NCI-H1436 (cell line): Measurements from ENCODE around the gene TNIP2.
A peak's percentile ranks its signal among the peaks of the same experiment; 100 is the strongest.
"Not testable (repeated sequence)": the region's sequence is repeated elsewhere in the genome, so short reads cannot be mapped to it uniquely, and the experiment has no call there.

Experiments
- DNase-seq: peaks from one replicate; lab custom pipeline; 2025; lab: John Stamatoyannopoulos, UW

TNIP2 gene

DNA sequence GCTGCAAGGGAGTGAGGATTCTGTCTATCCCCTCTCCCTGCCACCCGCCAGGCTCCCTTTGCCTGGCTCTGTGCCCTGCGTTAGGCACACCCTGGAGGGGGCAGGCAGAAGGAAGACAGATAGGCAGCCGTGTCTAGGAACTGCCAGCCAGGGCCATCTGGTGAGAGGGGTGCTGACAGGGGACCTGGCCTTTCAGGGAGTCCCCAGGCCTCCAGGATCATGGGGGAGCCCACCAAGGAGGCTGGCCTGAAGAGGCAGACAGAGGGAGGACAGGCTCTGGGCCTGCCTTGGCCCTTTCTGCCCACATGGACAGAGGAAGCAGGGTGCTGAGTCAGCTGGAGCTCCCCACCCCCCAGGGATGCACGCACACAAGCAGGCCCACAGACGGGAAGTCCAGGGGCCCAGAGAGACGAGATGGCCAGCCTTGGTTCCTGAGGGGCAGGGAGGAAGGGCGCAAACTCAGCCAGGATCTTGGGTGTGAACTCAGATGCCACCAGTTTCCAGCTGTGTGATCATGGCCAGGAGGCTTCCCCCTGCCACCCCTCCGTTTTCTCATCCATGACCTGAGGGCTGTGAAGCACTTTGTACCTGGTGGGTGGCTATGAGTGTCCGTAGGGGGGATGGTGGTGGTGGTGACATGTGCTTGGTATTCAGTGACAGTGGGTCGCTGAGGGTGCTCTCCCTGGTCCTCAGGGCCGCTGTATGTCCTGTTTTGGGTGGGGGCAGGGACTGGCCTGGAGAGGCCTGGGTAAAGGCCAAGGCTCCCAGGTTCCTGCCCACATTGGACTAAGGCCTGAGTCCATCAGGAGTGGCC, 38.6 kb upstream of the TNIP2 start:
- no peak for DNase-seq

DNA sequence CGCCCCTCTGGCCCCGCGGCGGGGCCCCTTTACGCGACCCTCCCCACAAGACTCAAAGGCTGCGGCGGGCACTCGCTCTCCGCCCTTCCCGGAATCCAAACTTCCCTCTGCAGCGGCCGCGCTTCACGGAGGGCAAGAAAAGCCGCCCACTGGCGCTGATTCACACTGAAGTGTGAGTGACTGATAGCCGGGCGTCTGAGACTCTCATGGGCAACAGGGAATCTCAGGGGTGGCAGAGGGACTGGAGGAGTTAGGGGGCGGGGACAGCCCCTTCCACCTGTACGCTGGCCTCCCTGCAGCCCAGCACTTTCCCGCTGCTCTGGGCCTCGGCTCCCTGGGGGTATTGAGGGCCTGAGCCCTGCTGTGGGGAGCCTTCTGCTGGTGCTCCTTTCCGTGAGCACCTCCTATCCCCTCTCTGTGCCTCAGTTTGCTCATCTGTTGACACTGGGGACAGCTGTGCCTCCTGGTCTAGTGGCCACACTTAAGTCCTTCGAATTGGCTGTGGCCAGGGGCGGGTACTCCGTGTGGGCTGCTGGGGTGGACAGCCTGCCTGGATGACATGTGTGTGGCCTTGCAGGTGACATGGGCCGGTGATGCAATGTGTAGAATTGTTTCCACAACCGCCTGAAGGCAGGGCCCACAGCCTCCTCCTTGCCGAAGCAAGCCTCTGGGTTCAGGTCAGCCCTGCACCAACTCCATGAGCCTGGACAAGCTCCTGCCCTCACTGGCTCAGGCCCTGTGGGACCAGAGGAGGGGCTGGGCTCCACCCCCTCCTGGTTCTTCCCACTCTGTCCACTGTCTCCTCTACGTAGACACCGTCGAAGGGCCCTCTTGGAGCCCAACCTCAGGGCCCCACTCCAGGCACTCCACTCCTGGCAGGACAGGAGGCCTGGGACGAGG, 37.7 kb upstream of the TNIP2 start:
- no peak for DNase-seq

DNA sequence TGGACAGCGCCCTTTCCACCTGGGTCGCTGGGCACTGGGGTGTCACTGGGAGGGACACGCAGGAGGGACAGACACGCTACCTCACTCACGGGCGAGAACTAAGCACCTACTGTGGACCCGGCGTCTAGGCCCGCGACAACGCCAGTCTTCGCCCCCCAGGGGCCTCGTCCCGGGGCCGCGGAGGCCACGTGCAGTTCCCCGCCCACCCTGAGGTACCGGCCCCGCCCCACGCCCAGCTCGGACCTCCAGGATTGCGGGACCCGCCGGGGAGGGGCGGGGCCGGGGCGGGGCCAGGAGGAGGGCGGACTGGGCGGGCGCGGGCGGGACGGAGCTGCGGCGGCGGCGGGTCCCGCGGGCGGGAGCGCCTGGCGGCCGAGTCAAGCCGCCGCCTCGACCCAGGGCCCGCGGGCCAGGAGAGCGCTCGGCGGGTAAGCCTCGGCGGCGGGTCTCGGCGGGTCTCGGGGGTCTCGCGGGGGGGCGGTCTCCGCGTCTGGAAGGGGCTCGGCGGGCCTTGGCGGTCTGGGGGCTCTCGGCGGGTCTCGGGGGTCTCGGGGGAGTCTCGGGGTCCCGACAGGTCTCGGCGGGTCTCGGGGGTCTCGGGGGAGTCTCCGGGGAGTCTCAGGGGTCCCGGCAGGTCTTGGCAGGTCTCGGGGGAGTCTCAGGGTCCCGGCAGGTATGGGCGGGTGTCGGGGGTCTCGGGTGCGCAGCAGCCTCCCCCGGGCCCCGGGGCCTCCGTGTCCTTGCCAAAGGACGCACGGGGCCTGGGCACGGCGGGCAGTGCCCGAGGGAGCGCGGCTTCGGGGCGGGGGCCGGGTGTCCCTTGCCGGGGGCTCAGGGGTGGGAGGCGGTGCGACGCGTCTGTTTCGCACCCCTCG, 36.8 kb upstream of the TNIP2 start, which contains the start of gene SH3BP2:
TSS of gene SH3BP2 (plus strand) at position 375 of the 875 bp plus-strand sequence. CDS start 27,533 bp downstream, outside the sequence.
- peak; percentile 36 for DNase-seq

DNA sequence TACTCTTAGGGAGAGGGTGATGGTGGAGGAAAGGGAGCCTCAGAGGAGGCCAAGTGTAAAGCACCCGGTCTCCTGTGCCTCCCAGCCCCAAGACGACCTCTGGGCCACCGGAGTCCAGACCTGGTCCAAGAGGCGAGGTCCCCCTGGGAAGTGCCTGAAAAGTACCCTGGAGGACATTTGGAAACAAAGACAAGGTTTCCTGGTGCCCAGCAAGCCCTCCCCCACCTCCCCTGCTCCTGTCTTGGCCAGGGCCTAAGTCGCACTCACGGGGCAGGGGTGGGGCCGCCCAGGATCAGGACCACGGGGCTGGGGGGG, 36.2 kb upstream of the TNIP2 start:
- no peak for DNase-seq

DNA sequence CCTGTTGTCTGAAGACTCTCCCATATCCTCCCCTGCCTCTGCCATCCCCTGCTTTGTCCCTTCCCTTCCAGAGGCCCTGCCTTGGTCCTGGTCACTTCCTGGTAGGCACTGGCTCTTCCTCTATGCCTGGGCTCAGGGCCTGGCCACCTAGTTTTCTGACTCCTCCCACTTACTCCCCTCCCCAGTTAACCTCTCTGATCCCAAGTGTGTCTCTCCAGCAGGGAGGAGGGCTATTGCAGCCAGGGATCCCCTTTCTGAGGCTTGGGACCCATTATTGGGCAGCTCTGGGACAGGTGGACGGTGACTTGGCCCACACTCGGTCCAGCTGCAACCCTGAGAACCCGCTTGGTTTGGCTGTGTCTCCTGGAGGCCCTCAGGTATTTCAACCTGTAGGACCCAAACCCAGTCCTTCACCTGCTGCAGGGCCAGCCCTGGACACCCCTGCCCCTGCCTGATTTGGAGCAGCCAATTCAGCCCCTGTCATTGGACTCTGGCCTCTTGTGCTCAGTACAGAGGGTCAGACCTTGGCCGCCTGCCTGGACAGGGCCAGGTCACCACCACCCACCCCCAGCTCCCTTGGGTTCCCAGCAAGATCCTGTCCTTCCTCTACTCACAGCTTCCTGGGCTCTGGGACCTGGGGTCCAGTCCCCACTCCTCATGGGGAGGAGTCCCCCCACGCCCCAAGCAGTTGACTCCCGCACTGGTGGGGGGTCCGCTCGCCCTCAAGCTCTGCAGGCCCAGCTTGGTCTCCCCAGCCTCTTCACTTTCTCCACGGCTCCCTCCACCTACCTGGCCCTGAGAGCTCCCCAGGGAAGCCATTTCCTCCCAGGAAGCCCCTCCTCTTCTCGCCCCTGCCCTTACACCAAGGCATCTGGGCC, 35.6 kb upstream of the TNIP2 start:
- no peak for DNase-seq

DNA sequence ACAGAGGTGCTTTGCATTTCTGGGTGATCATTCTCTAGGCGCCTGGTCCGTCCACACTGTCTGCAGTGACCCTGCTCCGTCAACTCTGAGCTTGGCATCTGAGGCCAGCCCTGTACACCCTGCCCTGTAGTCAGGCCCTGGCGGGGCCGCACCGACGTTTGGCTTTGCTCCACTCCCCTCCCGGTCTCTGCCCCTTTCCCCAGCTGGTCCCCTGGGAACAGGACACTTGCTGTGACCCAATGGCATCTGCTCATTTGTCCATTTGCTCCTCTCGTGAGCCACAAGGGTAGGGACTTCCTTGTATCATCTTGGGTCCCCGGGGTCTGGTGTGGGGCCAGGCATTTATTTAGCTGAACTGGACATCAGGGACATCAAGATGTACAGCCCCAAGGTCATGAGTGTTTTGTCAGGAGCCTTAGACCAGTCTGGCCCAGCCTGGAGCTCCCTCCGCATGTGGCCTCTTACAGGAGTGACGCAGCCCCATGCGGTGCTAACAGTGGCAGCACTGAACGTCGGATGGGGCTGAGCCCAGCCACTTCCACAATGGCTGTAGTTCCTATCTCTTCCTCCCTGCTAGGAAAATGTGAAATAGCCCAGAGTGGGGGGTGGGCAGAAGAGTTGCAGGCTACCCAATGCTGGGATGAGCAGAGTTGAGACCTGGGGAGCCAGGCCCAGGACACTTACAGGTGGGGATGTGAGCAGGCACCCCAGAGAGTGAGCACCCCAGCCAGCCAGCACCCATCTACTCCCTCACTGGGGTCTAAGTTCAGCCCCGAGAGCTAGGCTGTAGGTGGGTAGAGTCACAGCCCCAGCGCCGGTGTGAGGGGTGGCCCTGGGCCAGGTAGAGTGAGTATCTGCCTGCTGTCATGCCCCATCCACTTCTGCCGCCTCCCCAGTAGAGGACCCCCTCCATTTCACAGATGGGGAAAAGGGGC, 34.7 kb upstream of the TNIP2 start:
- no peak for DNase-seq

DNA sequence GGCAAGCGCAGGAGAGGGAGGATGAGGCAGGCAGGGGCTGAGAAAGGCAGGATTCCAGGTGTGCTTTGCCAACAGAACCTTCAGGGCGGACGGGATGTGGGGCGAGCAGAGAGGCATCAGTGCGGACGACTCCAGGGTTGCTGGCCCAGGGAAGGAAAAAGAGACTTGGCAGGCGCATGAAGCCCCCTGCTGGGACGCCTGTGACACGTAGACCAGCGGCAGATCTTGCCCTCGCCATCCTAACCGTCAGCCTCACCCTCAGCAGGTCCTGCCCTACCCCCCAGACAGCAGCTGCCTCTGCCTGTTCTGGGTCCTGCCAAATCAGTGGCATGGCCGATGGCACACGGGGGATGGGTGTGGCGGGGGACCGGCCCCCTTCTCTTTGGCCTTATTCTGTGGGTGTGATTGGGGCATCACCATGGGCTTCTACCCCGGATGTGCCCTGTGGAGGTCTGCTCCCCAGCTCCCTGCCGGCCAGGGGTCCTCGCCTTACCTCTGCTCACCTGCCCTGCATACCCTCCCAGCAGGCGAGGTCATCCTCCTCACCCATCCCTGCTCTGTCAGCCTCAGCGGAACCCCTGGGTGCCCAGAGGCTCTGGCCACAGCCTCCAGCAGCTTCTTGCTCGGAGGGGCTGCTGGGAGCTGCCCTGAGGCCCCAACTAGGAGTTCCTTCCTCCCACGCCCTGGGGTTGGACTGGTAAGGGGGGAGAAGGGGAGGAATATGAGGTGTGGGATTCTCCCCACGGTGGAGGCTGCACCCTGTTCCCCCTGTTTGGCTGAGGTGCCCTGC, 33.9 kb upstream of the TNIP2 start:
- no peak for DNase-seq

DNA sequence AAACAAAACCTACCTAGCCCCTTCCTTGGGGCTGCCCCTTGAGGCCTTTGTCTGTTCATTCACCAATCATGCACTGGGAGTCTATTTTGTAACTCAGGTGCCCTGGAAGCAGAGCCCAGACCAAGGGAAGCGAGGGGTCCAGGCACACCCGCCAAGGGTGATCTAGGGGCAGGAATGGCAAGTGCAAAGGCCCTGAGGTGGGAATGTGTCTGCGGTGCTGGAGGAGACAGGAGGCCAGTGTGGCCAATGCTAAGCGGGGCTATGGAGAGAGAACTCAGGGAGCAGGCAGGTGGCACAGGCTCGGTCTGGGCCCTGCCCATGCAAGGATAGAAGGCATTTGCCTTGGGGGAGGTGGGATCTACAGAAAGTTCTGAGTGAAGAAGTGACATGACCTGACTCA, 33.2 kb upstream of the TNIP2 start:
- DNase-seq, result no peak

DNA sequence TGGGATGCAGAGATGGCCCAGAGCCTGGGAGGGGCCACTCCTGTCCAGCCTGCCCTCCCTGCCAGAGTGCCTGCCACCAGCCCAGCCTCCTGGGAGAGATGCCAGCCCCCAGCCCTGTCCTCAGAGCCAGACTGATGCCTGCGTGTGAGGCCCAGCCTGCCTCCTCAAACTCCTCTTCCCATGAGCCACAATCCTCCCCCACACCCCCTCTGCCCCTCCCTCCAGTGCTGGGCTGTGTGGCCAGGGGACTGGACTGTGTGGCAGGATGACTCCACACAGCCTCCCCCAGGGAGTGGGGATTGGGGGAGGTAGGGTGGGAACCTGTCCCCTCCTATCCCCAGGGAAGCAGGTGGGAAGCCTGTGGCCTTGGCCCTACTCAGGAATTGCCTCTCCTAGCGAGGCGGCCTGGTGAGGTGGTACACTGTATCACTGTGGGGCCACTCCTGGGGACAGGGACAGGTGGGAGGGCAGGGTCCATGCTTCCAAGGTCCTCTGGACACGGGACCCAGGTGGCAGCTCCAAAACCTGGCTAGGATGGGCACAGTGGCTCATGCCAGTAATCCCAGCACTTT, 32.5 kb upstream of the TNIP2 start:
- DNase-seq, result no peak

DNA sequence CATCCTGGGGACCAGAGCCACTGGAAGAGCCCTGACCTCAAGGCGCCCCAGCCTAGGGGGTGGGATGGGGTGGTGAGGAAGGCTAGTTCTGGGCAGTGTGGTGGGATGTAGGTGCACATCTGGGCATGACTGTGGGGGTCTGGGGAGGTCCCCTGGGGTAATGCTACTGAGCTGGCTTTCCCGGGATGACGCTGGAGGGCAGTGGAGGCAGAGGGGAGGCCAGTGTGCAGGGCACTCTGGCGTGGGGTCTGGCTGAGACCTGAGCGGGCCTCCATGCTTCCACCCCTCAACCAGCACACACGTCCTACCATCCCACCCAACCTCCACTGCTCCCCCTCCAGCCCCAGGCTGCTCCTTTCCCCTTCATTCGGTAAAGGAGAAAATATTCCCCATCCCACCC, 32.0 kb upstream of the TNIP2 start:
- no peak for DNase-seq

DNA sequence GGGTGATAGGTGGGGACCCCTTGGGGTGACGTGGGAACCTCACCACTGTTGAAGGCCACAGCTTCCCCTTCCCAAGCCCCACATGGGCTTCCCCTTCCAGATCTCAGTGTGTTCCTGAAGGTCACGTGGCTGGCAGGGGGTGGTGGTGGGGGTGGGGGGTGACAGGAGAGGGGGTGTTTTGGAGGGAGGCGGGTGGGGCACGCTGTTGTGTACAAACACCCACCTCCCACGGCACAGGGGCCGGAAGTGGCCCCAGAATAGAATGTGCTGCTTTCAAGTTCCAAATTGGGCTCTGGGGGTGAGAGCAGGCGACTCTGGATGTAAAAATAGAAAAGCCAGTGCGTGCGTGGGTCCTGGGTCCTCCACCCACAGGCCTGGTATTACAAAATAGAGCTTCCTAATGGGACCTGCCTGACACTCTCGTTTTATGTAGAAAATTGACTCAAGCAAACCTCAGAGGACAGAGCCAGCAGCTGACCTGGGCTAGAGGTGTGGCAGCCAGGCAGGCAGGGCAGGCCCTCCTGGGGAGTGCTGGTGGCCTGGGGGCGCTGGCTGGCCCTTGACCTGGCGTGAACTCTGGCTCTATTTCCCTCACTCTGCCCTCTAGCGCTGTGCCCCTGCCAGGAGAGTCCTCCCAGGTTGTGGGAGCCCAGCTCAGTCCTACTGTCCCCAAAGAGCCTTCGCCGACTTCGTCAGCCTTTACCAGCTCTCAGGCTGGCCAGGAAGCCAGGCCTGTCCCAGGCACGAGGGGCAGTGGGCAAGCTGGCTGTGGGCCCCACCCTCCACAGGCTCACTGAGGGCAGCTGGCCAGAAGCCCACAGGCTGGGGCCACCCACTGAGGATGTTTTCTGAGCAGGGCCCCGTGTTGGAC, 31.3 kb upstream of the TNIP2 start:
- DNase-seq, result no peak

DNA sequence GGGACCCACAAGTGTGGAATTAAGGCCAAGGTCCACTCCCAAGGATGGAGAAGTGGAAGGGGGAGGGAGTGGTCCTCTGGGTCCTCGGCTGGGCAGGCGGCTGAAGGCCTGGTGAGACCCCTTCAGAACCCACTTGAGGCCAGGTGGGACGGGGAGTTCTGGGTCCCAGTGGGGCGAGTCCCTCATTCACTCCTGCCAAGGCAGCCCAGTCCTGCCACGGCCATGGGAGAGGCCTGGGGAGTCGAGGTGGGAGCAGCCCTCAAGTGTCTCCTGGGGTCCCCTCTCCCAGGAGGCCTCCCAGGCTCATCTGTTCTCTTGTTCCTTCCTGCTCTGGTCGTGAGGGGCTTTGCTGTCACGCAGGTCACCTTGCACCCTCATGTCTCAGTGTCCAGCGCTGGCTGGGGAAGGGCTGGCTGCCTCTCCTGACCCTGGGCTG, 30.7 kb upstream of the TNIP2 start:
- no peak for DNase-seq

DNA sequence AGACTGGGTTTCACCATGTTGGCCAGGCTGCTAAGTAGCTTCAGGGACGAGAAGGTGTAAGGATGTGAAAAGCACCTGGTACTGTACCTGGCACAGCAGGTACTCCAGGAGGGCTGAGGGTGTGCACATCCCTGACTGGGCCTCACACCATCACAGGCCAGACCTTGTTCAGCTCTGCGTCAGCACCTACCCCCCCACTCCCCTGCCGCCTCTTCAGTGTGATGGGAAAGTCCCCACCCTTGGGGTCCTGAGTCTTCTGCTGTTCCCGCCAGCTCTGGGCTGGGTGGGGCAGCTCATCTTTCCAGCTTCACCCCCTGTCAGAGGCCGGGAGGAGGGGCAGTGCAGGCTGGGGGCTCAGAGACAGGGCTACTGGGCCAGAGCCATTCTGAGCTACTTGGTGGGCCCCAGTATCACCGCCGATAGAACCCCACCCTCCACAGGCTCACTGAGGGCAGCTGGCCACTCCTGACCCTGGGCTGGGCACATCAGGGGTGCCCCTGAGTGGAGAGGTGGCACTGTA, 30.1 kb upstream of the TNIP2 start:
- DNase-seq, result no peak

DNA sequence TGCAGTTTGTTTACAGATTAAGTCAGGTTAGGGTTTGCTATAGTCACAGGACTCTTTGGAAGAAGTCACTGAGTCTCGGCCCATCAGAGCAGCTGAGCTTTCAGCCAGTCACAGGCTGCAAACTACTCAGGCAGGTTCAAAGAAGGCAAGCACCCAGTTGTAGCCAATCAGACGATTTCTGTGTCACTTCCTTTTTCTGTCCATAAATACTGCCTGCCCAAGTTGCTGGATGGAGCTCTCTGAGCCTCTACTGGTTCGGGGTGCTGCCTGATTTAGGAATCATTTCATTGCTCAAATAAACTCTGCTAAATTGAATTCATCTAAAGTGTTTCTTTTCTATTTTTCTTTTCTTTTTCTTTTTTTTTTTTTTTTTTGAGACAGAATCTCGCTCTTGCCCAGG, 29.5 kb upstream of the TNIP2 start:
- DNase-seq, result no peak

DNA sequence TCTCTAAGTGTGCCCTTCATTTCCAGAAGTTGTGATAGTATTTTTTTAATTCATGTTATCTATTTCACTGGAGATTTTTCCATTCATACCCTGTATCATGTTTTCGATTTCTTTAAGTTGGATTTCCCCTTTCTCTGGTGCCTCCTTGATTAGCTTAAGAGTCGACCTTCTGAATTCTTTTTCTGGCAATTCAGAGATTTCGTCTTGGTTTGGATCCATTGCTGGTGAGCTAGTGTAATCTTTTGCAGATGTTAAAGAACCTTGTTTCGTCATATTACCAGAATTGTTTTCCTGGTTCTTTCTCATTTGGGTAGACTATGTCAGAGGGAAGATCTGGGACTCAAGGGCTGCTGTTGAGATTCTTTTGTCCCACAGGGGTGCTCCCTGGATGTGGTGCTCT, 27.7 kb upstream of the TNIP2 start:
- no peak for DNase-seq

DNA sequence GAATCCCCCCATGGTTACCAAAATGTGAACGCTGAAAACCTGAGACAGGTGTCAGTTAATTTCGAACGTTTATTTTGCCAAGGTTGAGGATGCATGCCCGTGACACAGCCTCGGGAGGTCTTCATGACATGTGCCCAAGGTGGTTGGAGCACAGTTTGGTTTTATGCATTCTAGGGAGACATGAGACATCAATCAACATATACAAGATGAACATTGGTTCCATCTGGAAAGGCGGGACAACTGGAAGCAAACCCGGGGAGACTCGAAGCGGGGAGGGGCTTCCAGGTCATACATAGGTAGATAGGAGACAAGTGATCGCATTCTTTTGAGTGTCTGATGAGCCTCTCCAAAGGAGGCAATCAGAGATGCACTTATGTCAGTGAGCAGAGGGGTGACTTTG, 25.8 kb upstream of the TNIP2 start:
- no peak for DNase-seq

DNA sequence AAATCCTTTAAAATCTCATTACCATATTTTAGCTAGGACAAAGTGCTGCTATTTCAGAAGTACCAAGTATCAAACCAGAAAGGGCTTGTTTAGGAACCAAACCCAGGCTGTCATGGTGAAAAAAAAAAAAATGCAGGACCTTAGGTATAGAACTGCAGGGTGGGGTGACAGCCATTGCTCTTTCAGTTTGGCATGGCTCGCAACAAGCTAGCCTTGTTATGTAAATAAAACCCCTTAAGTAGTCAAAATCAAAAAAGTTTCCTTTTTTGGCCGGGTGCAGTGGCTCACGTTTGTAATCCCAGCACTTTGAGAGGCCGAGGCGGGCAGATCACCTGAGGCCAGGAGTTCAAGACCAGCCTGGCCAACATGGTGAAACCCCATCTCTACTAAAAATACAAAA, 24.5 kb upstream of the TNIP2 start:
- not testable (repeated sequence) for DNase-seq

DNA sequence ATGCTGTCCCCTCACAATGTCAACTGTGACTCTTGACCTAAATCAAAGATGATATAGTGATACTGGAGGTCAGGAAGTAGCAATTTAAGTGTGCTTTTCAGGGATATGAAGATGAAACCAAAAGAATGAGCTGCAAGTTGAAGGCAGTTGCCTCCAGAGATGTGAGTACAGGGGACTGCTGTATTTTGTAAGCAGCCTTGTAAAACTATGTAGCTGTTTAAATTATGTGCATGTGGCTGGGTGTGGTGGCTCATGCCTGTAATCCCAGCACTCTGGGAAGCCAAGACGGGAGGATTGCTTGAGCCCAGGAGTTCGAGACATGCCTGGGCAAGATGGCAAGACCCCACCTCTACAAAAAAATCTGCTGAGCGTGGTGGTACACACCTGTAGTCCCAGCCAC, 15.1 kb upstream of the TNIP2 start:
- no peak for DNase-seq
